Smooth muscle cell (in vitro differentiated cells): ENCODE measurements around the gene GPATCH2L. TPM values are rescaled to one million over a fixed set of nuclear protein-coding genes. Genes with fewer than 3 reads are reported as not detected.

Source experiments
- DNase-seq: peaks from one replicate; lab custom pipeline; 2025; ENCODE audit not compliant: unreplicated experiment; lab: John Stamatoyannopoulos, UW
- H2AFZ ChIP-seq: fragments of 200-600 bp; sonication (generic); 2 replicates; pipeline ENCODE4 v1.6.0; 2016; ENCODE audit warnings: antibody characterized with exemption, low read depth, mild to moderate bottlenecking
- H3F3A ChIP-seq: fragments of 200-600 bp; sonication (generic); 2 replicates; pipeline ENCODE4 v1.6.0; 2017; ENCODE audit warnings: antibody characterized with exemption, low read depth
- H3K27ac ChIP-seq: fragments of 200-600 bp; sonication (generic); 2 replicates; pipeline ENCODE4 v1.5.1; 2016; ENCODE audit warnings: low read depth, mild to moderate bottlenecking
- H3K27me3 ChIP-seq: fragments of 200-600 bp; sonication (generic); 2 replicates; pipeline ENCODE4 v1.6.1; 2016; ENCODE audit warnings: low read depth, mild to moderate bottlenecking
- H3K36me3 ChIP-seq: fragments of 200-600 bp; sonication (generic); 2 replicates; pipeline ENCODE4 v1.5.1; 2016; ENCODE audit warnings: low read depth
- H3K4me1 ChIP-seq: fragments of 200-600 bp; sonication (generic); 2 replicates; pipeline ENCODE4 v1.5.1; 2016; ENCODE audit warnings: low read depth
- H3K4me2 ChIP-seq: fragments of 200-600 bp; sonication (generic); 2 replicates; pipeline ENCODE4 v1.6.0; 2016; ENCODE audit warnings: mild to moderate bottlenecking
- H3K4me3 ChIP-seq: fragments of 200-600 bp; sonication (generic); 2 replicates; pipeline ENCODE4 v1.5.1; 2016; ENCODE audit warnings: mild to moderate bottlenecking
- H3K79me2 ChIP-seq: fragments of 200-600 bp; sonication (generic); 2 replicates; pipeline ENCODE4 v1.6.0; 2016; ENCODE audit warnings: low read depth, mild to moderate bottlenecking
- H3K9ac ChIP-seq: fragments of 200-600 bp; sonication (generic); 2 replicates; pipeline ENCODE4 v1.6.0; 2016; ENCODE audit warnings: low read depth
- H3K9me3 ChIP-seq: fragments of 200-600 bp; sonication (generic); replicated peaks from 2 replicates; pipeline ENCODE4 v1.5.1; 2016; ENCODE audit warnings: low read depth
- H4K20me1 ChIP-seq: fragments of 200-600 bp; sonication (generic); 2 replicates; pipeline ENCODE4 v1.6.0; 2016; ENCODE audit warnings: low read depth
- WGBS: methylation state at CpG from one replicate; pipeline ENCODE4 v1.1.7; 2016; ENCODE audit warnings: low lambda C conversion rate; 5-methylcytosine and 5-hydroxymethylcytosine counted together
- polyA plus RNA-seq: library from polyadenylated mRNA; unstranded; fragments of >200 nt; fragmentation: Nextera tagmentation; extraction: Ambion mirVana; gene quantifications from 2 replicates; pipeline ENCODE4 v1.2.1, GENCODE V29; 2016
- total RNA-seq: library from RNA; depleted of rRNA; stranded (reverse); fragments of >200 nt; gene quantifications from 2 replicates; pipeline ENCODE4 v1.2.3, GENCODE V29; 2014
- TF ChIP-seq, protein P1 (sequence below): fragments of 200-600 bp; sonication (generic); IDR thresholded peaks from 2 replicates; pipeline ENCODE4 v1.5.1; 2017; ENCODE audit warnings: borderline replicate concordance, mild to moderate bottlenecking, antibody characterized with exemption; ENCODE audit not compliant: insufficient read depth, poor library complexity, severe bottlenecking

Gene GPATCH2L
- total and polyA plus RNA-seq, 2 experiments from 2014 or later = 14.5 to 53.4 TPM

DNA sequence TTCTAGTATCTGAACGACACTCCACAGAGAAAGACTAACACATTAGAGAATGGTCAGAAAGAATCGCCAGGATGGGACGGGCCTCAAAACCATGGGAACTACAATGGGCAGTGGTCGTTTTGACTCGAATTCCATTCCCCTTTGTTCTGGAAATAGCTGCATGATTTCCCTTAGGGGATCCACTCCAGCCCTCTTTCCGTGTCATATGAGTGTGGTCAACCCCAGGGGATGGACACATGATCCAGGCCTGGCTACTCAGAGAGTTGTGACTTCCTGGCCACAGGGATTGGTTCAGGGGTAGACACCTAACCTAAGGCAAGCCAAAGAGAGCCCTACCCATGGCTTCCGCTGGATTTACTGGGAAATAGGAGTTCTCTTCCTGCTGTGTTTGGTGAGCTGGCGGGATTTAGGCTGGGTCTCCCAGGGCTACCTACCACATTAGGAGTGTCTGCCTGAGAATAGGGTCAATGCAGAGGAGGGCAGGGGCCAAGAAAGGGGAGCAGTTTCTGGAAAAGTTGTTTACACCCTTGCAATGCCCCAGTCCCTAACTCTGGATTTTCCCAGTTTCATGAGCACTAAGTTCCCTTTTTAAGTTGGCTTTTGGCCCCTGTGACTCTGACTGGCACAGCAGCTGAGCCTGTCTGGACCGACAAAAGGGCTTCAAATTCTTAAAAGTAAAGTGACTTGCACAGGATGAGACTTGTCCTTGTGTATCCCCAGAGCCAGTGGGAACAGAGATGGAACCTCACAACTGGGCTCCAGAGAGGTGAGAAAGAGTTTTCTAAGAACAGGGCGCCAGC is 28.1 kb upstream of the GPATCH2L start:
- Histone ChIP-seq H3F3A (no peaks in the 10 kb centered on the region), H3K36me3 (no peaks in the 10 kb centered on the region), H3K79me2 (no peaks in the 10 kb centered on the region), H3K4me3 (no peak overlapping the region), H4K20me1 (no peaks in the 10 kb centered on the region), H3K27me3 (no peaks in the 10 kb centered on the region), H2AFZ (no peak overlapping the region), H3K9me3 (no peaks in the 10 kb centered on the region), H3K4me1 (no peaks in the 10 kb centered on the region), H3K27ac (no peak overlapping the region), H3K9ac (no peak overlapping the region), H3K4me2 (no peak overlapping the region)
- no peak for DNase-seq
- TF ChIP-seq, protein P1, sequence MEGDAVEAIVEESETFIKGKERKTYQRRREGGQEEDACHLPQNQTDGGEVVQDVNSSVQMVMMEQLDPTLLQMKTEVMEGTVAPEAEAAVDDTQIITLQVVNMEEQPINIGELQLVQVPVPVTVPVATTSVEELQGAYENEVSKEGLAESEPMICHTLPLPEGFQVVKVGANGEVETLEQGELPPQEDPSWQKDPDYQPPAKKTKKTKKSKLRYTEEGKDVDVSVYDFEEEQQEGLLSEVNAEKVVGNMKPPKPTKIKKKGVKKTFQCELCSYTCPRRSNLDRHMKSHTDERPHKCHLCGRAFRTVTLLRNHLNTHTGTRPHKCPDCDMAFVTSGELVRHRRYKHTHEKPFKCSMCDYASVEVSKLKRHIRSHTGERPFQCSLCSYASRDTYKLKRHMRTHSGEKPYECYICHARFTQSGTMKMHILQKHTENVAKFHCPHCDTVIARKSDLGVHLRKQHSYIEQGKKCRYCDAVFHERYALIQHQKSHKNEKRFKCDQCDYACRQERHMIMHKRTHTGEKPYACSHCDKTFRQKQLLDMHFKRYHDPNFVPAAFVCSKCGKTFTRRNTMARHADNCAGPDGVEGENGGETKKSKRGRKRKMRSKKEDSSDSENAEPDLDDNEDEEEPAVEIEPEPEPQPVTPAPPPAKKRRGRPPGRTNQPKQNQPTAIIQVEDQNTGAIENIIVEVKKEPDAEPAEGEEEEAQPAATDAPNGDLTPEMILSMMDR = no peak
- 75% methylated on average over 10 of the region's 10 CpGs for WGBS

DNA sequence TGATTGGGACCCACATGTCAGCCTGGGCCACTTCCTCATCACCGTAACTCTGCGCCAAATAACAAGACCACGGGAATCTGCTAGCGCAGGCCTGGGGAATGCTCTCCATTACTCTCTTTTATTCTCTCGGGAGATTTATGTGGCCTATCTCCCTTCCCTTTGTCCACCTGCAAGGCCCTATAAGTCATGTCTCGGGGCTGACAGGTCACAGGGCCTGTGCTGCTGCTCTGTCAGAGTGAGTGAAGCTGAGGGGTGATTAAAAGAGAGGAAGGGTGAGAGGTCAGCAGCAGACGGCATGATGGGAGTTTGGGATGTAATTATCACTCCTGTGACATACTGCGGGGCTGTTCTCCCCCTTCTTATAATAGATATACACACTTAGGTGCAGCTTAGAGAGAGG is 26.2 kb upstream of the GPATCH2L start:
- H3F3A ChIP-seq = no peaks in the 10 kb centered on the region
- no peaks in the 10 kb centered on the region for H3K4me1 ChIP-seq
- H3K9ac ChIP-seq = no peak overlapping the region
- WGBS = 85% methylated on average over 8 of the region's 8 CpGs
- no peak overlapping the region for H3K4me2 ChIP-seq
- no peaks in the 10 kb centered on the region for H3K36me3 ChIP-seq
- TF ChIP-seq, protein P1 = no peak
- H3K9me3 ChIP-seq = no peaks in the 10 kb centered on the region
- no peaks in the 10 kb centered on the region for H3K79me2 ChIP-seq
- no peaks in the 10 kb centered on the region for H4K20me1 ChIP-seq
- DNase-seq = no peak
- H3K4me3 ChIP-seq = no peak overlapping the region
- H3K27me3 ChIP-seq = peaks cover 7% of the 10 kb centered on the region
- no peak overlapping the region for H2AFZ ChIP-seq
- no peak overlapping the region for H3K27ac ChIP-seq

DNA sequence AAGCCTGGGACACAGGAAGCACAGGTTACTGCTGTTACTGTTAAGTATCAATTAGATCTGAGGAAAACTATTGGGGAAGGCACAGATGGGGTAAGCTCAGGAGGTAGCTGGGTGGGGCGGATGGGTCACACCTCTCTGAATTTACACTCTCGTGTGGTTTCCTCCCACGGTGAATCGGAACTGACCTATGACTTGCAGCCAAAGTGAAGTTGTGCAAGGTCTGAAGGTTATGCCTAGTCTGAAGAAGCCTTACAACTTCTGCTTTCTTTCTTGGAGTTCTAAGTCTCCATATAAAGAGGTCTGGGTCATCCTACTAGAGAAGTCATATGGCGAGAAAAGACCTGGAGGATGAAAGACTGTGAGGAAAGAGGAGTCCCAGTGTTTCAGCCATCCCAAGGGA is 25.6 kb upstream of the GPATCH2L start:
- Histone ChIP-seq H3K27ac (no peak overlapping the region), H3K4me1 (no peaks in the 10 kb centered on the region), H3F3A (no peaks in the 10 kb centered on the region), H3K79me2 (no peaks in the 10 kb centered on the region), H3K4me3 (no peak overlapping the region), H2AFZ (no peak overlapping the region), H4K20me1 (no peaks in the 10 kb centered on the region), H3K9ac (no peak overlapping the region), H3K36me3 (no peaks in the 10 kb centered on the region), H3K4me2 (no peak overlapping the region), H3K9me3 (no peaks in the 10 kb centered on the region), H3K27me3 (peaks cover 13% of the 10 kb centered on the region)
- TF ChIP-seq, protein P1 = no peak
- no peak for DNase-seq
- WGBS = 91% methylated on average over 5 of the region's 5 CpGs
